ENCODE data around the gene MAPK9.

DNA sequence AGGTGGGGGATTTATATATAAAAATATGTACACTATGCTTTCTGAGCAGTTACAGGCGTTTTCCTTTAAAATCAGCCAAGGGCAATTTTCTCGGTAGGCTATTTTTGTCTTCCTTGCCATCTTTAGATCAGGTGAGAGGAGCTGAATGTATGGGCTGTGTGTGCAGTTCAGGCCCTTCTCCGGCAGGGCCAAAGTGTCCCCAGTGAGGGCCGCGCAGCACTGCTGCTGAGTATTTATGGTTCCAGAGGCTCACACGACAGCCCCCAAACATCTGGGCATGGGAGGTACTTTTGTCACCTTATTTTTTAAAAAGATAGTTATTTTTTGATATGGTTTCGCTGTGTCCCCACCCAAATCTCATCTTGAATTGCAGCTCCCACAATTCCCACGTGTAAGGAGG lies 49.7 kb upstream of the MAPK9 start:
- TF ChIP-seq, protein P1, sequence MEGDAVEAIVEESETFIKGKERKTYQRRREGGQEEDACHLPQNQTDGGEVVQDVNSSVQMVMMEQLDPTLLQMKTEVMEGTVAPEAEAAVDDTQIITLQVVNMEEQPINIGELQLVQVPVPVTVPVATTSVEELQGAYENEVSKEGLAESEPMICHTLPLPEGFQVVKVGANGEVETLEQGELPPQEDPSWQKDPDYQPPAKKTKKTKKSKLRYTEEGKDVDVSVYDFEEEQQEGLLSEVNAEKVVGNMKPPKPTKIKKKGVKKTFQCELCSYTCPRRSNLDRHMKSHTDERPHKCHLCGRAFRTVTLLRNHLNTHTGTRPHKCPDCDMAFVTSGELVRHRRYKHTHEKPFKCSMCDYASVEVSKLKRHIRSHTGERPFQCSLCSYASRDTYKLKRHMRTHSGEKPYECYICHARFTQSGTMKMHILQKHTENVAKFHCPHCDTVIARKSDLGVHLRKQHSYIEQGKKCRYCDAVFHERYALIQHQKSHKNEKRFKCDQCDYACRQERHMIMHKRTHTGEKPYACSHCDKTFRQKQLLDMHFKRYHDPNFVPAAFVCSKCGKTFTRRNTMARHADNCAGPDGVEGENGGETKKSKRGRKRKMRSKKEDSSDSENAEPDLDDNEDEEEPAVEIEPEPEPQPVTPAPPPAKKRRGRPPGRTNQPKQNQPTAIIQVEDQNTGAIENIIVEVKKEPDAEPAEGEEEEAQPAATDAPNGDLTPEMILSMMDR (IDR thresholded peaks at IDR 0.05) = no peak
- TF ChIP-seq EP300 (IDR thresholded peaks at IDR 0.05) (no peak), POLR2A (IDR thresholded peaks at IDR 0.05) (no peak)

All from ovary (tissue), 3 donors.